H9 (cell line): ENCODE results near the gene FAF1. TPM values are rescaled to one million over a fixed set of nuclear protein-coding genes. Genes with fewer than 3 reads are reported as not detected.

ENCODE experiments used
- DNase-seq: peaks from one replicate; pipeline ENCODE4 v3.0.0-alpha.2; 2017
- H2AFZ ChIP-seq: one replicate; pipeline ENCODE4 v1.6.1; 2013; ENCODE audit warnings: mild to moderate bottlenecking, low read length, control low read depth, moderate library complexity
- H2AK5ac ChIP-seq: 2 replicates; pipeline ENCODE4 v1.6.1; 2013; ENCODE audit warnings: low read length, control low read depth, mixed read lengths; ENCODE audit not compliant: insufficient read length
- H2BK120ac ChIP-seq: one replicate; pipeline ENCODE4 v1.6.1; 2013; ENCODE audit warnings: low read depth, mild to moderate bottlenecking, low read length, control low read depth, inconsistent platforms; ENCODE audit not compliant: poor library complexity, severe bottlenecking
- H2BK12ac ChIP-seq: 2 replicates; pipeline ENCODE4 v1.6.1; 2013; ENCODE audit warnings: low read length, control low read depth, mixed read lengths, low read depth; ENCODE audit not compliant: insufficient read length
- H2BK15ac ChIP-seq: 2 replicates; pipeline ENCODE4 v1.6.1; 2013; ENCODE audit warnings: low read depth, low read length, control low read depth
- H2BK20ac ChIP-seq: one replicate; pipeline ENCODE4 v1.6.1; 2013; ENCODE audit warnings: low read depth, mild to moderate bottlenecking, low read length, control low read depth, inconsistent platforms; ENCODE audit not compliant: poor library complexity, severe bottlenecking
- H2BK5ac ChIP-seq: 2 replicates; pipeline ENCODE4 v1.6.1; 2013; ENCODE audit warnings: low read length, control low read depth, mixed read lengths; ENCODE audit not compliant: insufficient read length
- H3K14ac ChIP-seq: 2 replicates; pipeline ENCODE4 v1.6.1; 2013; ENCODE audit warnings: low read length, control low read depth; ENCODE audit not compliant: insufficient read depth
- H3K18ac ChIP-seq: 2 replicates; pipeline ENCODE4 v1.6.1; 2013; ENCODE audit warnings: low read depth, mild to moderate bottlenecking, mixed read lengths, low read length, control low read depth; ENCODE audit not compliant: insufficient read length
- H3K23ac ChIP-seq: 2 replicates; pipeline ENCODE4 v1.6.1; 2013; ENCODE audit warnings: low read length, control low read depth, mixed read lengths, low read depth; ENCODE audit not compliant: insufficient read length
- H3K23me2 ChIP-seq: 2 replicates; pipeline ENCODE4 v1.6.1; 2013; ENCODE audit warnings: low read depth, mild to moderate bottlenecking, mixed read lengths, low read length, control low read depth; ENCODE audit not compliant: insufficient read length, poor library complexity, severe bottlenecking
- H3K27ac ChIP-seq: 2 replicates; pipeline ENCODE4 v1.5.1; 2013; ENCODE audit warnings: low read length, control low read depth, mixed read lengths, low read depth; ENCODE audit not compliant: insufficient read length
- H3K27me3 ChIP-seq: 2 replicates; pipeline ENCODE4 v1.6.1; 2013; ENCODE audit warnings: low read length, control low read depth, inconsistent platforms; ENCODE audit not compliant: insufficient read depth
- H3K4ac ChIP-seq: 2 replicates; pipeline ENCODE4 v1.6.1; 2013; ENCODE audit warnings: low read depth, mild to moderate bottlenecking, control low read depth, inconsistent platforms, low read length, moderate library complexity
- H3K4me1 ChIP-seq: 2 replicates; pipeline ENCODE4 v1.6.1; 2013; ENCODE audit warnings: low read length, control low read depth, inconsistent platforms; ENCODE audit not compliant: insufficient read depth
- H3K4me2 ChIP-seq: 2 replicates; pipeline ENCODE4 v1.6.1; 2013; ENCODE audit warnings: low read length, control low read depth, mixed read lengths; ENCODE audit not compliant: insufficient read length, insufficient read depth
- H3K56ac ChIP-seq: 2 replicates; pipeline ENCODE4 v1.6.1; 2013; ENCODE audit warnings: low read depth, mild to moderate bottlenecking, mixed read lengths, low read length, control low read depth; ENCODE audit not compliant: insufficient read length
- H3K79me1 ChIP-seq: 2 replicates; pipeline ENCODE4 v1.6.1; 2013; ENCODE audit warnings: low read depth, mild to moderate bottlenecking, moderate library complexity, low read length, control low read depth, inconsistent platforms; ENCODE audit not compliant: insufficient read depth, poor library complexity, severe bottlenecking
- H3K79me2 ChIP-seq: 2 replicates; pipeline ENCODE4 v1.6.1; 2013; ENCODE audit warnings: low read length, control low read depth, inconsistent platforms; ENCODE audit not compliant: insufficient read depth
- H3K9ac ChIP-seq: 2 replicates; pipeline ENCODE4 v1.6.1; 2013; ENCODE audit warnings: low read length, control low read depth, mixed read lengths; ENCODE audit not compliant: insufficient read length; ENCODE audit errors: extremely low read depth
- H3K9me3 ChIP-seq: one replicate; pipeline ENCODE4 v1.6.1; 2013; ENCODE audit warnings: low read depth, low read length, inconsistent platforms; ENCODE audit not compliant: control insufficient read depth
- H3T11ph ChIP-seq: one replicate; pipeline ENCODE4 v1.6.1; 2013; ENCODE audit warnings: mild to moderate bottlenecking, low read length, control low read depth, inconsistent platforms
- H4K20me1 ChIP-seq: one replicate; pipeline ENCODE4 v1.6.1; 2013; ENCODE audit not compliant: control insufficient read depth, insufficient read length, insufficient read depth
- H4K5ac ChIP-seq: 2 replicates; pipeline ENCODE4 v1.6.1; 2013; ENCODE audit warnings: low read depth, mild to moderate bottlenecking, mixed read lengths, low read length, control low read depth; ENCODE audit not compliant: insufficient read length
- H4K8ac ChIP-seq: replicated peaks from 2 replicates; pipeline ENCODE4 v1.6.1; 2013; ENCODE audit warnings: low read length, control low read depth, mixed read lengths, low read depth; ENCODE audit not compliant: insufficient read length
- H4K91ac ChIP-seq: 2 replicates; pipeline ENCODE4 v1.6.1; 2013; ENCODE audit warnings: low read depth, mild to moderate bottlenecking, moderate library complexity, mixed read lengths, low read length, control low read depth; ENCODE audit not compliant: insufficient read length
- H3K27ac Mint-ChIP-seq, 3 experiments: 2 replicates in 2 of 3; 3 replicates in 1 of 3; pipeline ENCODE4 v1.8.0; 2020 to 2021; ENCODE audit warnings: mixed read lengths in 3 of 3, mild to moderate bottlenecking in 1 of 3, moderate library complexity in 1 of 3
- H3K27me3 Mint-ChIP-seq: 2 replicates; pipeline ENCODE4 v1.8.0; 2021; ENCODE audit warnings: low read depth, mild to moderate bottlenecking, moderate library complexity, mixed read lengths
- H3K36me3 Mint-ChIP-seq, 3 experiments: 2 replicates in 2 of 3; 3 replicates in 1 of 3; pipeline ENCODE4 v1.8.0; 2020 to 2021; ENCODE audit warnings: low read depth in 3 of 3, mixed read lengths in 3 of 3; ENCODE audit not compliant: insufficient read depth in 1 of 3
- H3K4me1 Mint-ChIP-seq, 2 experiments: 2 replicates each; pipeline ENCODE4 v1.8.0; 2020; ENCODE audit warnings: mixed read lengths in 2 of 2
- H3K4me3 Mint-ChIP-seq, 2 experiments: 2 replicates in 1 of 2; 3 replicates in 1 of 2; pipeline ENCODE4 v1.8.0; 2020 to 2021; ENCODE audit warnings: mild to moderate bottlenecking in 2 of 2, mixed read lengths in 2 of 2, moderate library complexity in 1 of 2
- H3K9me3 Mint-ChIP-seq, 2 experiments: 2 replicates in 1 of 2; 3 replicates in 1 of 2; pipeline ENCODE4 v1.8.0; 2020; ENCODE audit warnings: mild to moderate bottlenecking in 2 of 2, mixed read lengths in 2 of 2, moderate library complexity in 1 of 2
- CTCF ChIP-seq: fragments of 200-600 bp; sonication (generic); conservative IDR thresholded peaks from 3 replicates; pipeline ENCODE4 v1.8.0; 2021; ENCODE audit warnings: antibody characterized with exemption, mild to moderate bottlenecking
- total RNA-seq: library from RNA; stranded (reverse); gene quantifications from 2 replicates; pipeline ENCODE4 v1.2.1, GENCODE V29; 2021

The FAF1 gene
- total RNA-seq, 1 experiment from 2014 or later = 60.8 TPM

- peaks cover 0 to 2% of the 10 kb centered on the region in 2 experiments; a peak in 1 of 4 replicates for H3K4me1 Mint-ChIP-seq
- H3K4ac ChIP-seq = no peak overlapping the region
- no peaks in the 10 kb centered on the region for H3K23me2 ChIP-seq
- TF ChIP-seq CTCF = no peak
- H3K4me2 ChIP-seq = no peak overlapping the region
- no peak overlapping the region for H2BK5ac ChIP-seq
- no peak overlapping the region for H4K91ac ChIP-seq
- H3K14ac ChIP-seq = no peak overlapping the region
- H3K27ac Mint-ChIP-seq = no peak overlapping the region
- H3K18ac ChIP-seq = no peak overlapping the region
- no peak overlapping the region for H2BK15ac ChIP-seq
- H2BK20ac ChIP-seq = no peak overlapping the region
- no peak overlapping the region for H2AFZ ChIP-seq
- no peak overlapping the region for H3K4me3 Mint-ChIP-seq
- no peak overlapping the region for H2BK120ac ChIP-seq
- H3K79me2 ChIP-seq = no peaks in the 10 kb centered on the region
- peaks cover 0 to 4% (median 4%) of the 10 kb centered on the region in 3 experiments; a peak in 2 of 7 replicates for H3K36me3 Mint-ChIP-seq
- H4K8ac ChIP-seq = no peak overlapping the region
- no peaks in the 10 kb centered on the region for H3K79me1 ChIP-seq
- H3K56ac ChIP-seq = no peak overlapping the region
- no peak overlapping the region for H3K23ac ChIP-seq
- H3K9me3 ChIP-seq = no peaks in the 10 kb centered on the region
- no peak overlapping the region for H3K27ac ChIP-seq
- H3K4me1 ChIP-seq = no peaks in the 10 kb centered on the region
- H3K27me3 ChIP-seq = no peaks in the 10 kb centered on the region
- DNase-seq = no peak
- H3T11ph ChIP-seq = no peak overlapping the region
- H3K9me3 Mint-ChIP-seq = no peaks in the 10 kb centered on the region
- H2AK5ac ChIP-seq = no peak overlapping the region
- no peak overlapping the region for H2BK12ac ChIP-seq
- H4K5ac ChIP-seq = no peak overlapping the region
- H3K27me3 Mint-ChIP-seq = no peaks in the 10 kb centered on the region
- no peaks in the 10 kb centered on the region for H4K20me1 ChIP-seq
- no peak overlapping the region for H3K9ac ChIP-seq
Measured at GRCh38 chr1:50599546-50599945, 360.5 kb downstream of the FAF1 start.
